ENCODE data around the gene ZAP70. TPM values are rescaled to one million over a fixed set of nuclear protein-coding genes. Genes with fewer than 3 reads are reported as not detected.

The ZAP70 gene
- 10 to 100 TPM in 1 of 2 donors, 1 to 10 TPM in 1; 8.3 to 10.4 TPM for total RNA-seq
- polyA plus RNA-seq (2013, experiment 1 of 2) = 1.8 TPM
- 3.1 TPM for polyA plus RNA-seq (2013, experiment 2 of 2)
- long read RNA-seq, experiment 1, partial matches to known transcripts = 1 of 1 reads
- long read RNA-seq, experiment 1, other reads (novel, unspliced or antisense) = 0 of 1 reads
- long read RNA-seq, experiment 2, partial matches to known transcripts = 1 of 15 reads
- long read RNA-seq, experiment 2, other reads (novel, unspliced or antisense) = 11 of 15 reads
- long read RNA-seq, experiment 3, transcript ZAP70-201 (14 exons, 2,437 nt) = major isoform, 10 of 41 reads
- long read RNA-seq, experiment 3, partial matches to known transcripts = 17 of 41 reads
- long read RNA-seq, experiment 3, other reads (novel, unspliced or antisense) = 13 of 41 reads
- long read RNA-seq, experiment 4, partial matches to known transcripts = 0 of 1 reads
- long read RNA-seq, experiment 4, other reads (novel, unspliced or antisense) = 1 of 1 reads

- Mint-ChIP-seq H3K27ac (peak within 1 kb of the TSS; percentile 98), H3K4me3 (no peak within 1 kb of the TSS), H3K9me3 (peaks cover 2% of the 10 kb centered on the region), H3K27me3 (ENCODE audit: insufficient read depth) (no peaks in the 10 kb centered on the region), H3K4me1 (peaks cover 52% of the 10 kb centered on the region), H3K36me3 (ENCODE audit: low read depth) (peaks cover 2% of the 10 kb centered on the region)
- Histone ChIP-seq H3K27ac (ENCODE audit: low read depth, low read length) (peak within 1 kb of the TSS; percentile 9), H3K27me3 (ENCODE audit: control insufficient read depth, insufficient read depth, low read length, poor library complexity, severe bottlenecking) (no peaks in the 10 kb centered on the region), H3K36me3 (ENCODE audit: control insufficient read depth, insufficient read depth, low read length) (no peaks in the 10 kb centered on the region), H3K4me1 (ENCODE audit: control insufficient read depth, insufficient read depth, low read length) (peaks cover 28% of the 10 kb centered on the region), H3K9ac (ENCODE audit: extremely low read depth, low read length, poor library complexity, severe bottlenecking) (peak within 1 kb of the TSS; percentile 63), H3K9me3 (ENCODE audit: control insufficient read depth, low read length) (no peaks in the 10 kb centered on the region), H3K4me3 (ENCODE audit: low read length) (no peak within 1 kb of the TSS)
- no peak for TF ChIP-seq CTCF (conservative IDR thresholded peaks at IDR 0.05)
- WGBS, 2 experiments (ENCODE audit: insufficient coverage in 1 of 2, insufficient read length in 1 of 2) = 86 to 94% methylated on average over 8 to 21 of the region's 21 CpGs
- DNase-seq = peak; percentile 57
Measured at GRCh38 chr2:97713296-97714083, at the start of gene ZAP70. ZAP70 (plus strand) TSS chr2:97713576; CDS start chr2:97724037, 10,461 bp downstream.

DNA sequence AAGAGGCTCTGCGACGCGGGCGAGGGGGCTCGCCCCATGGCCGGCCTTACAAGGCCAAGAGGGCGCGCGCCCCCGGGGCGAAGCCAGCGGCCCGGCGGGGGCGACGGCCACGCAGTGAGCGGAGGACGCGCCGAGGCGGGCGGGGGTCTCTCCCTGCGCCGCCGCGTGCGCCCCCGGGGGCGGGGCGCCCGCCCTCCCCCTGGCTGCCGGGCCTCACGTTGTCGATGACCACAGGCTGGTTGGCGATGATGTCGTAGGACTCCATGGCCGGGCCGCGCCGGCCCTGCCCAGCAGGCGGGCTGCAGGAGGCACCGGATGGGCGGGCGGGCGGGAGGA is 49.8 kb upstream of the ZAP70 start:
- Histone ChIP-seq H3K27me3 (ENCODE audit: control insufficient read depth, insufficient read depth, low read length, poor library complexity, severe bottlenecking) (no peaks in the 10 kb centered on the region), H3K4me3 (ENCODE audit: low read length) (peak overlapping the region; percentile 89), H3K9me3 (ENCODE audit: control insufficient read depth, low read length) (no peaks in the 10 kb centered on the region), H3K27ac (ENCODE audit: low read depth, low read length) (peak overlapping the region; percentile 67), H3K9ac (ENCODE audit: extremely low read depth, low read length, poor library complexity, severe bottlenecking) (peak overlapping the region; percentile 90), H3K4me1 (ENCODE audit: control insufficient read depth, insufficient read depth, low read length) (peaks cover 7% of the 10 kb centered on the region), H3K36me3 (ENCODE audit: control insufficient read depth, insufficient read depth, low read length) (peaks cover 8% of the 10 kb centered on the region)
- no peak overlapping the region for H3K27ac Mint-ChIP-seq
- peaks cover 17% of the 10 kb centered on the region for H3K4me1 Mint-ChIP-seq
- peaks cover 21% of the 10 kb centered on the region for H3K36me3 Mint-ChIP-seq (ENCODE audit: low read depth)
- no peak for DNase-seq
- no peak for TF ChIP-seq CTCF (conservative IDR thresholded peaks at IDR 0.05)
- no peaks in the 10 kb centered on the region for H3K27me3 Mint-ChIP-seq (ENCODE audit: insufficient read depth)
- 0% methylated on average over 46 of the region's 46 CpGs; no CpG with 5 or more reads in 1 of the 2 experiments for WGBS, 2 experiments (ENCODE audit: insufficient coverage in 1 of 2, insufficient read length in 1 of 2)
- H3K4me3 Mint-ChIP-seq = peak overlapping the region; percentile 83
- no peaks in the 10 kb centered on the region for H3K9me3 Mint-ChIP-seq

DNA sequence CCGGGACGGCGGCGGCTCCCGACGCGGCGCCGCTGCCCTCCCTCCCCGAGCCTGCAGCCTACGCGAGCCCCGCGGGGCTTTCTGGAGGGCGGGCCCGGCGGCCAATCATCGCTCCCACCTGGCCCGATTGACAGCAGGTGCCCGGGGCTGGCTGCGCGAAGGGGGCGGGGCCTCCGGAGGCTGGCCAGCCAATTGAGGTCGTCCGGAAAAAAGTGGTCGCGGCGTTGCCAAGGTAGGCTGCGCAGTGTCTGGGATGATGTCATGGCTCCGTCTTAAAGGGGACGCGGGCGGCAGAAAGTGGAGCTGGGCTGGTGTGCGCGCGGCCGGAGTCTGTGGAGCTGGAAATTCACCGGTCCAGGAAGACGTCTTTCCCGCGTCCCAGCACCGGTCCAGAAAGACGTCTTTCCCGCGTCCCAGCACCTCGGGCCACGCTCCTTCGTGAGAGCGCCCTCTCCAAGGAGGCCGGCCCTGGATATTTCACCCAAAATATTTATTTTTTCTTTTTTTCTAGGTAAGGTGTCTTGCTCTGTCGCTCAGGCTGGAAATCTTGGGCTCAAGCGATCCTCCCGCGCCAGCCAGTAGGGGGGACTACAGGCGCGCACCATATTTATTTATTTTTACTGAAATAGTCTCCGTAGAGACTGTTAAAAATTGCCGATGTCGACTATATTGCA is 49.3 kb upstream of the ZAP70 start, which contains the start of gene ACTR1B:
TSS of gene ACTR1B (minus strand) at position 83 of the 674 bp plus-strand sequence. CDS start 154 bp downstream, outside the sequence.
- Histone ChIP-seq H3K4me3 (ENCODE audit: low read length) (peak within 1 kb of the TSS; percentile 96), H3K27me3 (ENCODE audit: control insufficient read depth, insufficient read depth, low read length, poor library complexity, severe bottlenecking) (no peaks in the 10 kb centered on the region), H3K9me3 (ENCODE audit: control insufficient read depth, low read length) (no peaks in the 10 kb centered on the region), H3K36me3 (ENCODE audit: control insufficient read depth, insufficient read depth, low read length) (peaks cover 4% of the 10 kb centered on the region), H3K9ac (ENCODE audit: extremely low read depth, low read length, poor library complexity, severe bottlenecking) (peak within 1 kb of the TSS; percentile 97), H3K27ac (ENCODE audit: low read depth, low read length) (peak within 1 kb of the TSS; percentile 94), H3K4me1 (ENCODE audit: control insufficient read depth, insufficient read depth, low read length) (peaks cover 7% of the 10 kb centered on the region)
- peak; percentile 99 for DNase-seq
- peak within 1 kb of the TSS; percentile 98 for H3K27ac Mint-ChIP-seq
- peaks cover 17% of the 10 kb centered on the region for H3K4me1 Mint-ChIP-seq
- peaks cover 18% of the 10 kb centered on the region for H3K36me3 Mint-ChIP-seq (ENCODE audit: low read depth)
- peak; percentile 83 for TF ChIP-seq CTCF (conservative IDR thresholded peaks at IDR 0.05)
- H3K27me3 Mint-ChIP-seq (ENCODE audit: insufficient read depth) = no peaks in the 10 kb centered on the region
- H3K9me3 Mint-ChIP-seq = no peaks in the 10 kb centered on the region
- WGBS, 2 experiments (ENCODE audit: insufficient coverage in 1 of 2, insufficient read length in 1 of 2) = 0 to 3% methylated on average over 15 to 60 of the region's 60 CpGs
- H3K4me3 Mint-ChIP-seq = peak within 1 kb of the TSS; percentile 83

Data from endodermal cell (in vitro differentiated cells).